Activated T-helper 1 cell treated with anti-CD3 and anti-CD28 coated beads, Interleukin-12 subunit alpha, Interleukin-12 subunit beta, Interleukin-2, Interleukin-4 antibody, amounts not matched to agents 30 ng/mL and 10 ng/mL and 1 ng/mL, durations not matched to agents 14 hours and 24 hours and 36 hours (primary cell): Measurements from ENCODE around the gene ARVCF. TPM values are rescaled to one million over a fixed set of nuclear protein-coding genes. Genes with fewer than 3 reads are reported as not detected.

Source experiments
- DNase-seq: peaks from one replicate; pipeline ENCODE4 v3.0.0; 2021; ENCODE audit warnings: low spot score
- H3K27ac Mint-ChIP-seq: one replicate; pipeline ENCODE4 v1.8.0; 2021; ENCODE audit warnings: mild to moderate bottlenecking, mixed read lengths
- H3K27me3 Mint-ChIP-seq: one replicate; pipeline ENCODE4 v1.8.0; 2022; ENCODE audit warnings: mild to moderate bottlenecking, moderate library complexity, mixed read lengths; ENCODE audit not compliant: insufficient read depth
- H3K36me3 Mint-ChIP-seq: one replicate; pipeline ENCODE4 v1.8.0; 2021; ENCODE audit warnings: low read depth, mixed read lengths
- H3K4me1 Mint-ChIP-seq: one replicate; pipeline ENCODE4 v1.8.0; 2021; ENCODE audit warnings: low read depth, mixed read lengths
- H3K4me3 Mint-ChIP-seq: one replicate; pipeline ENCODE4 v1.8.0; 2021; ENCODE audit warnings: mild to moderate bottlenecking, moderate library complexity, mixed read lengths
- H3K9me3 Mint-ChIP-seq: one replicate; pipeline ENCODE4 v1.8.0; 2021; ENCODE audit warnings: mixed read lengths
- intact Hi-C: fragments of 100-400 bp; cut with micrococcal nuclease; formaldehyde crosslinking; loops from one replicate; pipeline ENCODE4 v1.15.1; 2024
- total RNA-seq: library from RNA; stranded (reverse); gene quantifications from 2 replicates; pipeline ENCODE4 v1.2.3, GENCODE V29; 2022

ARVCF gene
- total RNA-seq, 1 donor from 2014 or later, result 2.4 TPM

DNA sequence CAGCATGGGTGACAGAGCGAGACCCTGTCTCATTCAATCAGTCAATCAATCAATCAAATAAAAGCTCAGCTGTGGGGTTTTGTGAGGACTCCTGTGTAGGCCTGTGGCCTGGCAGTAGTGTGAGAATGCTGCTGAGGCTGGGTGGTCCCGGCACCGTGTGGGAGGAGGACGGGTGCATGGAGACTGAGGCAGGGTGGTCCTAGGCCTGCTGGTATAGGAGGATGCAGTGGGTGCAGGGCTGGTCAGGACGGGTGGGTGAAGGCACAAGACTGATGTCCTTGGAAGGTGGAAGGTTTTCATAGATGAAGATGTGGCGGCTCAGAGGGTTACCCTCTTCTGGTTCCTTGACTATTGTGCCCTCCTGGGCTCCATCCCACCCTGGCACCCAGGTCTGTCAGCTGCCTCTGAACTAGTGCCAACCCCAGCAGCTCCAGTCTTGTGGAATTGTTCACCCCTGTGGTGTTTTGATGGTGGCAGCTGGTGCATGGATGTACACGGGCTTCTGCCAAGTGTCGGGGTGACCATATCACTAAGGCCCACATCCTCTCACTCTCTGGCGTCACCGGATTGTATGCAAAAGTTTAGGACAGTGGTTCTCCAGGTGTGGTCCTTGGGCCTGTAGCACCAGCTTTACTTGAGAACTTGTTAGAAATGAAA lies 28.0 kb upstream of the ARVCF start:
- Mint-ChIP-seq H3K36me3 (peaks cover 44% of the 10 kb centered on the region), H3K9me3 (peaks cover 16% of the 10 kb centered on the region)

DNA sequence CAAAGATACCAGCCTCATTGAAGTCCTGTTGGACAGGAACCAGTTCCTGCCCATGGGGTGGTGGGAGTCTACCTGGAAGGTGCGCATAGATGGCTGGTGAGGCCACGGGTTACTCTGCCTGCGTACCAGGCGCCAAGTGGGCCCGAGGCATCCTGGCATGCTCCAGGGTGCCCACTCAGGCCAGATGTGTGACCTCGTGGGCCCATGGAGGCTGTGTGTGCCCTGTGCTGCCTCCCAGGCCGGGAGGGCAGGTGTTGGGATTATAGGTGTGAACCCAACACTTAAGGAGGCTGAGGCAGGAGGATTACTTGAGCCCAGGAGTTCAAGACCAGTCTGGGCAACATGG lies 27.3 kb upstream of the ARVCF start:
- Mint-ChIP-seq H3K4me3 (no peak overlapping the region), H3K27ac (no peak overlapping the region), H3K4me1 (no peaks in the 10 kb centered on the region), H3K9me3 (peaks cover 13% of the 10 kb centered on the region), H3K36me3 (peaks cover 41% of the 10 kb centered on the region), H3K27me3 (no peaks in the 10 kb centered on the region)
- intact Hi-C loops, result no loop called here
- no peak for DNase-seq

More for the DNA sequence above, 28.0 kb upstream of the ARVCF start:
- Mint-ChIP-seq H3K27ac (no peak overlapping the region), H3K4me1 (no peaks in the 10 kb centered on the region), H3K27me3 (no peaks in the 10 kb centered on the region), H3K4me3 (no peak overlapping the region)
- no peak for DNase-seq
- intact Hi-C loops, result no loop called here

- Mint-ChIP-seq H3K4me1 (no peaks in the 10 kb centered on the region), H3K36me3 (peaks cover 37% of the 10 kb centered on the region), H3K9me3 (peaks cover 8% of the 10 kb centered on the region), H3K4me3 (no peak overlapping the region), H3K27me3 (no peaks in the 10 kb centered on the region), H3K27ac (no peak overlapping the region)
- DNase-seq, result no peak
- intact Hi-C loops, result no loop called here
Measured at GRCh38 chr22:20043057-20043996, 26.7 kb upstream of the ARVCF start.

DNA sequence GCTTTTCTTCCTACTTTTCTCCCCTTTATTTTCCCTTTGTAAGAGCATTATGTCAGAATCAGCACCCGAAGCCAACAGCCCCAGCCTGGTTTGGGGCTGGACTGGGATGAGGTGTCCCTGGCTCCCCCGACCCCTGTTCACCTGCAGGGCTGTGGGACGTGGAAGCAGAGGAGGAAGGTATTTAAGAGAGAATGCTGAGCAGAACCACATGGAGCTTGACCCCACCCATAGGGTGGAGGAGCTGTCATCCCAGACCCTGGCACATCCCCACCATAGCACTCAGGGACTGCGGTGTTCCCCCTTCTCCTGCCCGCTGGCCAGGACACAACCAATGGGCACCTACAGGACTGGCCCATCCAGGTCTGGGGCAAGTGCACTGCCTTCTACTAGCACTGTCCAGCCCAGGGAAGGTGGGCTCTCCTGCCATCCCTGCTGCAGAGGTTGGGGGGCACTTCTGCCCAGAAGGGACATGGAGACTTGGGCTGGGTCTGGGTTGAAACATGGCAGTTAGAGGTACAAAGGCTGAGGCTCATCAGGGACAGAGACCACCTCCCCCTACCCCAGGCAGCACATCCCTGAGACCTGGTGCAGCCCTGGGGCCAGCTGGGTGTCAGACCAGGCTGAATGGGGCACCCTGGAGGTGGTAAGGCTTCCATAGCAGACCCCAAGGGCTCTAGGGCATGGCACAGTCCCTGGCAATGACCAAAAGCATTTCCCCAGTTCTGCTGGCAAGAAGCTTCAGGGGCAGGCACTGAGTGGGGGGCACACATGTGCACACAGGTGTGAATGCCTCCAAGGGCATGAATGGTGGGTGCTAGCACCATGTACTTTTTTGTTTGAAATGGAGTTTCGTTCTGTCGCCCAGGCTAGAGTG lies 23.9 kb upstream of the ARVCF start:
- intact Hi-C loops, result no loop called here
- H3K27me3 Mint-ChIP-seq, result no peaks in the 10 kb centered on the region
- no peak overlapping the region for H3K27ac Mint-ChIP-seq
- no peaks in the 10 kb centered on the region for H3K9me3 Mint-ChIP-seq
- H3K4me3 Mint-ChIP-seq, result no peak overlapping the region
- peaks cover 4% of the 10 kb centered on the region for H3K4me1 Mint-ChIP-seq
- peaks cover 24% of the 10 kb centered on the region for H3K36me3 Mint-ChIP-seq
- DNase-seq, result no peak

DNA sequence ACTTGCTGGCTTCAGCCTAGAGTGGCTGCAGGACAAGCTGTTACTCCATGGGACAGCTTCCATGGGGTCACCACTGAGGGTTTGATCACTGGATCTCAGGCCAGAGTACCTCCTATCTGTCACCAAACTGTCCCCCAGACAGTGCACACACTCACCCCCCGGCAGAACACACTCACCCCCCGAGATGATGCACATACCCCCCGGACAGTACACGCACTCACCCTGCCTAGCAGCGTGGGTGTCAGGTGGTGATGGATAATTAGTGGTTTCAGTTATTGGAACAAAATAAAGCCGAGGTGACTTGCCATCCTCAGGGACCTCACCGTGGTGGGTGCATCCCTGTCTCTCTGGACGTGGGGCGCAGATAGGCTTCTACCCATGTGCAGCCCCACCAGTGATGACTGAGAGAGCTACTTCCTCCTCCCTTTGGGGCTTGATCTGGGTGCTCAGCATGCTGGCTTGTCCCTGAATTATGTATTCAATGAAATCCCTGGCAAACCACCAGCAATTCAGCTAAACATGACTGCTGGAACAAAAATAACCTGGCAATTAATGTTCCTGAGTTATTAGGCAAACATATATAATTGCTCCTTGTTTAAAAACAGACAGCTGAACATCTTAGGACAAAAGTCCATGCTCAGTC lies 23.2 kb upstream of the ARVCF start:
- no peak overlapping the region for H3K4me3 Mint-ChIP-seq
- intact Hi-C loops, result no loop called here
- H3K27me3 Mint-ChIP-seq, result no peaks in the 10 kb centered on the region
- no peak for DNase-seq
- no peak overlapping the region for H3K27ac Mint-ChIP-seq
- H3K36me3 Mint-ChIP-seq, result peaks cover 24% of the 10 kb centered on the region
- peaks cover 4% of the 10 kb centered on the region for H3K4me1 Mint-ChIP-seq
- H3K9me3 Mint-ChIP-seq, result no peaks in the 10 kb centered on the region

DNA sequence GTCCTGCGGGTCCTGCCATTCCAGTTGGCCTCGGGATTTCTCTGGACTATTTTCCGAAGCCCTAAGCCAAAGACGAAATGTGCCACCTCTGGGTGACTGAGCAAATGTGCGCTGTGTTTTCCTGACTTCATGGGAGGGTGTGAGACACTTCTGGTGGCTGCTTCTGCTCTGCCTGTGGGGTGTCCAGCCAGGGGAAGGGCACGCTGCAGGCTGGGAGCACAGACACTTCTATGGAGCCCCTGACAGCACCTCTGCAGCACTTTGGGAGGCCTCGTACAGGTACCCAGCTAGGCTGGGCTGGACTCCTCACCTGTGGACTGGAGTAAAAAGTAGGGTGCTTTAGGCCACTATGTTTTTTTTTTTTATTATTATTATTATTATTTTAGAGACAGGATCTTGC lies 22.0 kb upstream of the ARVCF start:
- Mint-ChIP-seq H3K27me3 (no peaks in the 10 kb centered on the region), H3K4me3 (no peak overlapping the region), H3K27ac (no peak overlapping the region), H3K4me1 (peaks cover 4% of the 10 kb centered on the region), H3K36me3 (peaks cover 19% of the 10 kb centered on the region), H3K9me3 (no peaks in the 10 kb centered on the region)
- intact Hi-C loops, result no loop called here
- no peak for DNase-seq

DNA sequence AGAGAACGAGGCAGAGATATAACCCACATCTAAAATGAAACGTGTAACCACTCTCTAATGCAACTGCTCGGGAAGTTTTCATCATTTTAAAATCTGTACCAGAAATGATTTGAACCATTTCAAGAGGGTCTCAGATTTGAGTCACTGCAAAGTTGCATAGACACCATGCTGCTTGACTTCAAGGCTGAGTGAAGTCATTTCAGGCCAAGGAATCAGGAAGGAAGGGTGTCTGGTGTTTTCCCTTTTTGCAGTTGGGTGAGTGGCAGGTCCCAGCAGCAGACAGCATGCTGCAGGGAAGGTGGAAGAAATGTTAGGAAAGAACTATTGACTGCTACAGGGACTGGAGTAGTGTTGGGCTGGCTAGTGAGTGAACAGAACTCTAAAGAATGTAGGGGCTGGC lies 20.8 kb upstream of the ARVCF start:
- Mint-ChIP-seq H3K36me3 (peaks cover 15% of the 10 kb centered on the region), H3K4me1 (peaks cover 4% of the 10 kb centered on the region), H3K9me3 (no peaks in the 10 kb centered on the region), H3K4me3 (no peak overlapping the region), H3K27ac (no peak overlapping the region), H3K27me3 (no peaks in the 10 kb centered on the region)
- intact Hi-C loops, result no loop called here
- no peak for DNase-seq

DNA sequence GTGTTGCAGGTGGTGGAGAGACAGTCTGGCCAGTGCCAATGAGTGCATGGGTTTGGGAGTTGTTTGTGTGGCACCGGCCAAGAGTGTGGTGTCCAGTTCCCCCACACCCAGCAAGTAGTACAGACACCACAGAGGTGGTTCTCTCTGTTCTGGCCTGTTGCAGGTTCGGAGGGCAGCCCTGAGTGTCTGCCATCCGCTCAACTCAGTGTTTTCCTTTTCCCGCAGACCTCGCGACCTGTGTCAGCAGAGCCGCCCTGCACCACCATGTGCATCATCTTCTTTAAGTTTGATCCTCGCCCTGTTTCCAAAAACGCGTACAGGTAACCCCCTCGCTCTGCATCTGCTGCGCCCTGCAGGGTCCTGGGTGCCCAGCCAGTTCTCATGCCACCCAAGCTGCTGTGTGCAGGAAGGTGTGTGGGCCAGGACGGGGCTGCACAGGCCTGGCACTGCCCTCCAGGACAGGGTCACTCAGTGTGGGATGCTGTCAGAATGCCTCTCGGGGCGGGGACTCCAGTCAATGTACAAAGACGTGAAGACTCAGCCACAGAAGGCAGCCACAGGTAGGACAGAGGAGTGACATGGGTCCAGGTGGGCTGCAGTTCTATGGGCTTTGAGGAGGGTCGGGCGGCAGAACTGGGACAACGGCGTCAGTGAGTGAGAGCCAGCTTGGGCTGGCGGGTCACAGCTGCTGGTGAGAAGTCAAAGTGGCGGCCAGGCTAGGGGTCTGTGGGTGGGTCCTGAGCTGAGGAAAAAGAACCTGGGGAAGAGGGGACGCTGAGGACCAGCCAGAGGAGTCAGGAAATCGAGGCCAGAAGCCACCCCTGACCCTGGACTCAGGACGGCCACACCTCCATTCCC lies 20.1 kb upstream of the ARVCF start:
- Mint-ChIP-seq H3K4me1 (peaks cover 4% of the 10 kb centered on the region), H3K4me3 (no peak overlapping the region), H3K27ac (no peak overlapping the region), H3K9me3 (no peaks in the 10 kb centered on the region), H3K27me3 (no peaks in the 10 kb centered on the region), H3K36me3 (peaks cover 15% of the 10 kb centered on the region)
- intact Hi-C loops, result no loop called here
- DNase-seq, result no peak

- intact Hi-C loops, result no loop called here
- Mint-ChIP-seq H3K27me3 (no peaks in the 10 kb centered on the region), H3K4me3 (no peak overlapping the region), H3K27ac (no peak overlapping the region), H3K9me3 (no peaks in the 10 kb centered on the region), H3K4me1 (peaks cover 4% of the 10 kb centered on the region), H3K36me3 (peaks cover 15% of the 10 kb centered on the region)
- DNase-seq, result no peak
Measured at GRCh38 chr22:20036084-20036482, 19.5 kb upstream of the ARVCF start.

GRCh38 chr22:20035375-20036083 lies 18.9 kb upstream of the ARVCF start:
- no peak for DNase-seq
- no peak overlapping the region for H3K27ac Mint-ChIP-seq
- H3K27me3 Mint-ChIP-seq, result no peaks in the 10 kb centered on the region
- peaks cover 15% of the 10 kb centered on the region for H3K36me3 Mint-ChIP-seq
- no peak overlapping the region for H3K4me3 Mint-ChIP-seq
- intact Hi-C loops, result no loop called here
- H3K9me3 Mint-ChIP-seq, result no peaks in the 10 kb centered on the region
- H3K4me1 Mint-ChIP-seq, result peaks cover 4% of the 10 kb centered on the region

DNA sequence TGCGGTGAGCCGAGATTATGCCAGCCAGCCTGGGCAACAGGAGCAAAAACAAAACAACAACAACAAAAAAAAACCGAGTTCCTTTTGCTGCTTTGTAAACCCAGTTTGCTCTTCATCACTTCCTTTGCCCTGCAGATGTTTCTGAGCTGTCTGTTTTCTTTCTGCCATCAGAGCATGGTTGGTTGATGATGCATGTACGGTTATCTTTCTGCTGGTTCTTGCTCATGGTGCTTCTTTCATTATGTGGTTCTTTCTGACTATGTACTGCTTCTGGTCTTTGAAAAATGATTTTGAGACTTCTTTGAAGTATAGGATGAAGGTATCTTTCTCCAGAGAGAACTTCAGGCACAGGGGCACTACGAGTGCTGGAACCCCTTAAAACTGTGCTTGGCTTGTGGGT lies 17.5 kb upstream of the ARVCF start:
- intact Hi-C loops, result no loop called here

More for the DNA sequence above, 17.5 kb upstream of the ARVCF start:
- Mint-ChIP-seq H3K27me3 (no peaks in the 10 kb centered on the region), H3K27ac (no peak overlapping the region), H3K9me3 (no peaks in the 10 kb centered on the region), H3K4me1 (peaks cover 4% of the 10 kb centered on the region), H3K36me3 (peaks cover 6% of the 10 kb centered on the region), H3K4me3 (no peak overlapping the region)
- no peak for DNase-seq
